HG02798 (cell line): ENCODE data around the gene CHD6.
A peak's percentile ranks its signal among the peaks of the same experiment; 100 is the strongest.

Experiments
- ATAC-seq: cut with Tn5 transposase; IDR thresholded peaks from one replicate; pipeline ENCODE4 v1.9.1; 2021; ENCODE audit warnings: mild to moderate bottlenecking; ENCODE audit not compliant: unreplicated experiment, poor library complexity

CHD6 gene

GRCh38 chr20:41476446-41476845 is 141.7 kb downstream of the CHD6 start:
- no peak for ATAC-seq

GRCh38 chr20:41476013-41476441 is 142.2 kb downstream of the CHD6 start:
- ATAC-seq, result no peak

- no peak for ATAC-seq
Measured at GRCh38 chr20:41475503-41475902, 142.7 kb downstream of the CHD6 start.

GRCh38 chr20:41470362-41471095 is 147.6 kb downstream of the CHD6 start:
- no peak for ATAC-seq

- ATAC-seq, result no peak
Measured at GRCh38 chr20:41469868-41470267, 148.3 kb downstream of the CHD6 start.

GRCh38 chr20:41468994-41469600 is 149.1 kb downstream of the CHD6 start:
- no peak for ATAC-seq

GRCh38 chr20:41467690-41468089 is 150.5 kb downstream of the CHD6 start:
- ATAC-seq, result no peak

- ATAC-seq, result no peak
Measured at GRCh38 chr20:41467220-41467619, 151.0 kb downstream of the CHD6 start.

- no peak for ATAC-seq
Measured at GRCh38 chr20:41463567-41463966, 154.6 kb downstream of the CHD6 start.

GRCh38 chr20:41462372-41463161 is 155.6 kb downstream of the CHD6 start:
- peak; percentile 57 for ATAC-seq

- no peak for ATAC-seq
Measured at GRCh38 chr20:41458761-41459160, 159.4 kb downstream of the CHD6 start.

GRCh38 chr20:41457173-41457857 is 160.9 kb downstream of the CHD6 start:
- ATAC-seq, result no peak

GRCh38 chr20:41456351-41456750 is 161.8 kb downstream of the CHD6 start:
- ATAC-seq, result no peak

GRCh38 chr20:41454250-41454649 is 163.9 kb downstream of the CHD6 start:
- ATAC-seq, result no peak

GRCh38 chr20:41453010-41453950 is 164.9 kb downstream of the CHD6 start:
- no peak for ATAC-seq

- ATAC-seq, result no peak
Measured at GRCh38 chr20:41452226-41452625, 166.0 kb downstream of the CHD6 start.

- no peak for ATAC-seq
Measured at GRCh38 chr20:41447006-41447405, 171.2 kb downstream of the CHD6 start.

- no peak for ATAC-seq
Measured at GRCh38 chr20:41446456-41446855, 171.7 kb downstream of the CHD6 start.

- no peak for ATAC-seq
Measured at GRCh38 chr20:41444821-41445220, 173.4 kb downstream of the CHD6 start.

GRCh38 chr20:41443691-41444090 is 174.5 kb downstream of the CHD6 start:
- no peak for ATAC-seq
